ENCODE measurements around the gene MAD2L2.

MAD2L2 gene

DNA sequence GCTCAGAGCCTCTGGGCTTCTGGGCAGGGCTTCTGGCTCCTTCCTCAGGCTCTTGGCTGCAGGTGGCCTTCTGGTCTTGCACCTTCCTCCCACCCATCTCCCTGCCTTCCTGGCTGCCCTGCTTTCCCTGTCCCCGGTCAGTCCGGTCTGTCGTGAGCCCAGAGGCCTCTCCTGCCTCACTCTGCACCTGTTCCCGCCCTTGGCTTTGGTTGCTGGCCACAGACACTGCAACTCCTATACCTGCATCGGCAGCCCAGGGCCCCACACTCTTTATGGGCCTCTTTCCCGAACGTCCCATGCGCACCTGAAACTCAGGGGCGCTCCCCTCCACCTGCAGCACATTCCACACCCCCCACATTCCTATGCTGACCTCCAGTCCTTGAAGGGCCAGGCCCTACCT, 34.6 kb downstream of the MAD2L2 start:
- TF ChIP-seq CTCF (conservative IDR thresholded peaks at IDR 0.05; ENCODE audit: low read length), result no peak
- no peak for TF ChIP-seq EZH2phosphoT487 (IDR thresholded peaks at IDR 0.05; ENCODE audit: borderline replicate concordance)
- Histone ChIP-seq H3K4me1 (ENCODE audit: insufficient read depth, low read length, poor library complexity, severe bottlenecking) (no peaks in the 10 kb centered on the region), H3K9ac (ENCODE audit: low read depth, low read length, poor library complexity, severe bottlenecking) (no peak overlapping the region), H3K9me2 (replicated peaks; ENCODE audit: low read depth, low read length) (no peaks in the 10 kb centered on the region), H3K4me2 (ENCODE audit: low read depth, low read length, poor library complexity, severe bottlenecking) (no peak overlapping the region), H3F3A (ENCODE audit: low read depth) (no peaks in the 10 kb centered on the region), H3K9me3 (ENCODE audit: insufficient read depth, low read depth, low read length) (no peaks in the 10 kb centered on the region), H4K20me1 (ENCODE audit: insufficient read depth, low read length, poor library complexity, severe bottlenecking) (no peaks in the 10 kb centered on the region), H3K79me2 (ENCODE audit: insufficient read depth, low read length) (no peaks in the 10 kb centered on the region), H3K36me3 (ENCODE audit: insufficient read depth, low read length) (no peaks in the 10 kb centered on the region), H2AFZ (ENCODE audit: low read length) (no peak overlapping the region), H3K27me3 (ENCODE audit: insufficient read depth, low read length, poor library complexity, severe bottlenecking) (no peaks in the 10 kb centered on the region), H3K4me3 (ENCODE audit: low read length, poor library complexity, severe bottlenecking) (no peak overlapping the region)

DNA sequence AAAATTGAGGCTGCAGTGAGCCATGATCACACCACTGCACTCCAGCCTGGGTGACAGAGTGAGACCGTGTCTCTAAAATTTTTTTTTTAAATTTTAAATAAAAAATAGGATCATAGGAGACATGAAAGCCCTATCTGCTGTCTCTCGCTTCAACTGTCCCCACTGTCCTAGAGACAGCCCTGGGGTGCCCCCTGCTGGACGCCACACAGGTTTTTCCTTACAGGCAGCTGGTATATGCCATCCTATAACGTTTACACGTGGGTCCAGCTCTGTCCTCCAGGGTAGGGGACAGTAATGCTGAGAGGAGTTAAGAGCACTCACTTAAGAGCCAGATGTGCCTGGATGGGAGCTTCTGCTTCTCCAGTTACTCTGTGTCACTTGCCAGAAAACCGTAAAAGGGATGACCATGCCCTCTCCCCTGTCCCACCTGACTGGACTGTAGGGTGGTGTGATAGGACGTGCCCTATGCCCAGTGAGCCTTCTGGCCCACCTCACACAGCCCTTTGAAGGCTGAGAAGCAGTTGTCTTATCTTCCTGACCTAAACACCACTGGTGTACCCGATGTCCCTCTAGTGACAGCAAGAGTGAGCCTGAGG, 35.2 kb downstream of the MAD2L2 start:
- Histone ChIP-seq H3K36me3 (ENCODE audit: insufficient read depth, low read length) (no peaks in the 10 kb centered on the region), H3K4me2 (ENCODE audit: low read depth, low read length, poor library complexity, severe bottlenecking) (no peak overlapping the region), H3K4me3 (ENCODE audit: low read length, poor library complexity, severe bottlenecking) (no peak overlapping the region)

GRCh38 chr1:11645270-11645669, 35.7 kb downstream of the MAD2L2 start:
- no peaks in the 10 kb centered on the region for H3K27me3 ChIP-seq (ENCODE audit: insufficient read depth, low read length, poor library complexity, severe bottlenecking)
- no peaks in the 10 kb centered on the region for H3F3A ChIP-seq (ENCODE audit: low read depth)
- no peak overlapping the region for H3K4me3 ChIP-seq (ENCODE audit: low read length, poor library complexity, severe bottlenecking)
- no peaks in the 10 kb centered on the region for H3K36me3 ChIP-seq (ENCODE audit: insufficient read depth, low read length)
- H3K4me1 ChIP-seq (ENCODE audit: insufficient read depth, low read length, poor library complexity, severe bottlenecking), result no peaks in the 10 kb centered on the region
- no peak overlapping the region for H3K4me2 ChIP-seq (ENCODE audit: low read depth, low read length, poor library complexity, severe bottlenecking)
- H2AFZ ChIP-seq (ENCODE audit: low read length), result no peak overlapping the region
- H3K9me3 ChIP-seq (ENCODE audit: insufficient read depth, low read depth, low read length), result no peaks in the 10 kb centered on the region
- no peaks in the 10 kb centered on the region for H4K20me1 ChIP-seq (ENCODE audit: insufficient read depth, low read length, poor library complexity, severe bottlenecking)
- no peaks in the 10 kb centered on the region for H3K79me2 ChIP-seq (ENCODE audit: insufficient read depth, low read length)
- TF ChIP-seq CTCF (conservative IDR thresholded peaks at IDR 0.05; ENCODE audit: low read length) (no peak), EZH2phosphoT487 (IDR thresholded peaks at IDR 0.05; ENCODE audit: borderline replicate concordance) (no peak)
- no peaks in the 10 kb centered on the region for H3K9me2 ChIP-seq (replicated peaks; ENCODE audit: low read depth, low read length)
- H3K9ac ChIP-seq (ENCODE audit: low read depth, low read length, poor library complexity, severe bottlenecking), result no peak overlapping the region

More for the DNA sequence above, 35.2 kb downstream of the MAD2L2 start:
- Histone ChIP-seq H4K20me1 (ENCODE audit: insufficient read depth, low read length, poor library complexity, severe bottlenecking) (no peaks in the 10 kb centered on the region), H3K9me2 (replicated peaks; ENCODE audit: low read depth, low read length) (no peaks in the 10 kb centered on the region), H3K4me1 (ENCODE audit: insufficient read depth, low read length, poor library complexity, severe bottlenecking) (no peaks in the 10 kb centered on the region), H2AFZ (ENCODE audit: low read length) (no peak overlapping the region), H3K9me3 (ENCODE audit: insufficient read depth, low read depth, low read length) (no peaks in the 10 kb centered on the region), H3K9ac (ENCODE audit: low read depth, low read length, poor library complexity, severe bottlenecking) (no peak overlapping the region), H3K79me2 (ENCODE audit: insufficient read depth, low read length) (no peaks in the 10 kb centered on the region), H3F3A (ENCODE audit: low read depth) (no peaks in the 10 kb centered on the region), H3K27me3 (ENCODE audit: insufficient read depth, low read length, poor library complexity, severe bottlenecking) (no peaks in the 10 kb centered on the region)
- TF ChIP-seq EZH2phosphoT487 (IDR thresholded peaks at IDR 0.05; ENCODE audit: borderline replicate concordance) (no peak), CTCF (conservative IDR thresholded peaks at IDR 0.05; ENCODE audit: low read length) (peak; percentile 75)
